ENCODE results near the gene WNT3A. TPM values are rescaled to one million over a fixed set of nuclear protein-coding genes. Genes with fewer than 3 reads are reported as not detected.

The WNT3A gene
- polyA plus RNA-seq, 3 donors, result not detected

- Mint-ChIP-seq H3K27me3 (ENCODE audit: low read depth in 3 of 3) (peaks cover 0 to 5% (median 4%) of the 10 kb centered on the region in 3 donors), H3K4me1 (peaks cover 63% of the 10 kb centered on the region), H3K9me3 (peaks cover 5 to 16% (median 10%) of the 10 kb centered on the region in 7 donors), H3K4me3 (no peak overlapping the region), H3K27ac (peak overlapping the region in 6 of 7 donors; percentile 41 to 80 (median 68)), H3K36me3 (peaks cover 50 to 72% of the 10 kb centered on the region in 2 donors)
- peaks cover 9 to 15% of the 10 kb centered on the region in 2 donors for H3K9me3 ChIP-seq (replicated peaks in 1 of 2; ENCODE audit: control insufficient read depth in 1 of 2, insufficient read depth in 1 of 2, low read length in 2 of 2)
- TF ChIP-seq, protein P1, sequence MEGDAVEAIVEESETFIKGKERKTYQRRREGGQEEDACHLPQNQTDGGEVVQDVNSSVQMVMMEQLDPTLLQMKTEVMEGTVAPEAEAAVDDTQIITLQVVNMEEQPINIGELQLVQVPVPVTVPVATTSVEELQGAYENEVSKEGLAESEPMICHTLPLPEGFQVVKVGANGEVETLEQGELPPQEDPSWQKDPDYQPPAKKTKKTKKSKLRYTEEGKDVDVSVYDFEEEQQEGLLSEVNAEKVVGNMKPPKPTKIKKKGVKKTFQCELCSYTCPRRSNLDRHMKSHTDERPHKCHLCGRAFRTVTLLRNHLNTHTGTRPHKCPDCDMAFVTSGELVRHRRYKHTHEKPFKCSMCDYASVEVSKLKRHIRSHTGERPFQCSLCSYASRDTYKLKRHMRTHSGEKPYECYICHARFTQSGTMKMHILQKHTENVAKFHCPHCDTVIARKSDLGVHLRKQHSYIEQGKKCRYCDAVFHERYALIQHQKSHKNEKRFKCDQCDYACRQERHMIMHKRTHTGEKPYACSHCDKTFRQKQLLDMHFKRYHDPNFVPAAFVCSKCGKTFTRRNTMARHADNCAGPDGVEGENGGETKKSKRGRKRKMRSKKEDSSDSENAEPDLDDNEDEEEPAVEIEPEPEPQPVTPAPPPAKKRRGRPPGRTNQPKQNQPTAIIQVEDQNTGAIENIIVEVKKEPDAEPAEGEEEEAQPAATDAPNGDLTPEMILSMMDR (IDR thresholded peaks at IDR 0.05), result no peak
- intact Hi-C loops (cut with micrococcal nuclease), result no loop called here
- no peak overlapping the region for H3K4me3 ChIP-seq (replicated peaks in 1 of 3; ENCODE audit: low read depth in 2 of 3, low read length in 3 of 3)
- 94% methylated on average over 7 of the region's 11 CpGs for WGBS (ENCODE audit: insufficient coverage)
- H3K27ac ChIP-seq (ENCODE audit: low read depth in 1 of 2, low read length in 2 of 2), result peak overlapping the region in 1 of 2 donors; percentile 94
- H2AFZ ChIP-seq (ENCODE audit: insufficient read depth, low read depth, low read length, poor library complexity, severe bottlenecking), result no peak overlapping the region
- peaks cover 100% of the 10 kb centered on the region for H3K79me2 ChIP-seq (ENCODE audit: insufficient read depth, low read length)
- peaks cover 14 to 62% of the 10 kb centered on the region in 2 donors for H3K36me3 ChIP-seq (replicated peaks in 1 of 2; ENCODE audit: control insufficient read depth in 1 of 2, insufficient read depth in 2 of 2, low read length in 2 of 2)
- H3K9ac ChIP-seq (ENCODE audit: insufficient read depth, low read length, poor library complexity, severe bottlenecking), result no peak overlapping the region
- H3K4me1 ChIP-seq (ENCODE audit: control insufficient read depth in 1 of 2, insufficient read depth in 2 of 2, low read length in 2 of 2), result peaks cover 46 to 59% of the 10 kb centered on the region in 2 donors
- H3K4me2 ChIP-seq (replicated peaks; ENCODE audit: extremely low read depth, low read length, poor library complexity, severe bottlenecking), result no peak overlapping the region
- DNase-seq, result peak in 1 of 3 donors; percentile 4
- no peaks in the 10 kb centered on the region for H3K27me3 ChIP-seq (ENCODE audit: control insufficient read depth in 2 of 2, insufficient read depth in 2 of 2, low read length in 2 of 2)
- peaks cover 100% of the 10 kb centered on the region for H4K20me1 ChIP-seq (ENCODE audit: insufficient read depth, low read length)
Observed at GRCh38 chr1:228092342-228093049, 85.7 kb downstream of the WNT3A start.

DNA sequence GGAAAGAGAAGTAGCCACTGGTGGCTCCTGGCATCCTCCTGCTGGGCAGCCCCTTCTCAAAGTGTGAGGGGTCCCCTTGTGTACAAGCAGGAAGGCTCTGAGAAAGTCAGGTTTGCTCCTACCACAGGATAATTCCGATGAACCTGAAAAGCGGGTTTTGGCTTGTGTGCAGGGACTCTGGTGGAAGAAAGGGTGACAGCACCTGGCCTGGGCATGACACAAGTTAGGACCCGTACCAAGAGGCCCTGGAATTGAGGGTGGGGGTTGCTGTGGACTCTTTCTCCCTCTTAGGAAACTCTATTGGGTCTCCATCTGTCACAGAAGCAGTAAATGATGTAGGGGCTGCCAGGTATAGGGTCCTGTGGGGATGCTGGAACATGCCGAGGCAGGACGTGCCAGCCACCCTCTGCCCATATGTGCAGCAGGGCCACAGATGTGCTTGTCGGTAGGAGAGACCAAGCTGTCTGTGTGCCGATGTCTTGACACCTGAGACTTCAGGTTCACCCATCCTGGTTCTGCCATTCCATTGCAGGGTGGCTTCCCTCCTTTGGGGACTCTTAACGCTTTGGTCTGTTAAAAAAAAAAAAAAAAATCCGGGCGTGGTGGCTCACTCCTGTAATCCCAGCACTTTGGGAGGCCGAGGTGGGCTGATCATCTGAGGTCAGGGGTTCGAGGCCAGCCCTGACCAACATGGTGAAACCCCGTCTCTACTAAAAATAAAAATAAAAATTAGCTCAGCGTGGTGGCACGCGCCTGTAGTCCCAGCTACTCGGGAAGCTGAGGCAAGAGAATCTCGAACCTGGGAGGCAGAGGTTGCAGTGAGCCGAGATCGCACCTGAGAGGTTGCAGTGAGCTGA is 86.5 kb downstream of the WNT3A start:
- Histone ChIP-seq H3K9me3 (replicated peaks in 1 of 2; ENCODE audit: control insufficient read depth in 1 of 2, insufficient read depth in 1 of 2, low read length in 2 of 2) (peaks cover 9 to 15% of the 10 kb centered on the region in 2 donors), H3K4me1 (ENCODE audit: control insufficient read depth in 1 of 2, insufficient read depth in 2 of 2, low read length in 2 of 2) (peaks cover 38 to 51% of the 10 kb centered on the region in 2 donors), H3K9ac (ENCODE audit: insufficient read depth, low read length, poor library complexity, severe bottlenecking) (no peak overlapping the region), H3K4me3 (replicated peaks in 1 of 3; ENCODE audit: low read depth in 2 of 3, low read length in 3 of 3) (no peak overlapping the region), H3K27ac (ENCODE audit: low read depth in 1 of 2, low read length in 2 of 2) (peak overlapping the region in 1 of 2 donors; percentile 94), H2AFZ (ENCODE audit: insufficient read depth, low read depth, low read length, poor library complexity, severe bottlenecking) (no peak overlapping the region), H3K79me2 (ENCODE audit: insufficient read depth, low read length) (peaks cover 100% of the 10 kb centered on the region), H3K4me2 (replicated peaks; ENCODE audit: extremely low read depth, low read length, poor library complexity, severe bottlenecking) (no peak overlapping the region), H4K20me1 (ENCODE audit: insufficient read depth, low read length) (peaks cover 100% of the 10 kb centered on the region), H3K36me3 (replicated peaks in 1 of 2; ENCODE audit: control insufficient read depth in 1 of 2, insufficient read depth in 2 of 2, low read length in 2 of 2) (peaks cover 21 to 70% of the 10 kb centered on the region in 2 donors), H3K27me3 (ENCODE audit: control insufficient read depth in 2 of 2, insufficient read depth in 2 of 2, low read length in 2 of 2) (no peaks in the 10 kb centered on the region)
- no peak overlapping the region for H3K4me3 Mint-ChIP-seq
- TF ChIP-seq, protein P1 (IDR thresholded peaks at IDR 0.05), result no peak
- intact Hi-C loops (cut with micrococcal nuclease), result no loop called here
- peak overlapping the region in 2 of 7 donors; percentile 41 to 80 for H3K27ac Mint-ChIP-seq
- H3K4me1 Mint-ChIP-seq, result peaks cover 57% of the 10 kb centered on the region
- peaks cover 5 to 16% (median 10%) of the 10 kb centered on the region in 7 donors for H3K9me3 Mint-ChIP-seq
- H3K27me3 Mint-ChIP-seq (ENCODE audit: low read depth in 3 of 3), result peaks cover 0 to 5% (median 3%) of the 10 kb centered on the region in 3 donors
- 98% methylated on average over 15 of the region's 20 CpGs for WGBS (ENCODE audit: insufficient coverage)
- DNase-seq, result peak in 1 of 3 donors; percentile 2
- H3K36me3 Mint-ChIP-seq, result peaks cover 50 to 76% of the 10 kb centered on the region in 2 donors
